ENCODE data around the gene ACTR10.

Gene ACTR10

GRCh38 chr14:58282925-58283593 lies 83.1 kb downstream of the ACTR10 start:
- H3K36me3 ChIP-seq (ENCODE audit: insufficient read depth, low read length): peaks cover 14% of the 10 kb centered on the region
- H3K4me1 ChIP-seq (ENCODE audit: insufficient read depth, low read length): no peaks in the 10 kb centered on the region
- no peaks in the 10 kb centered on the region for H3K9me3 ChIP-seq (ENCODE audit: control insufficient read depth, insufficient read depth, low read length)
- H3K9ac ChIP-seq (ENCODE audit: low read depth, low read length): no peak overlapping the region

GRCh38 chr14:58283730-58284129 lies 83.8 kb downstream of the ACTR10 start:
- Histone ChIP-seq H3K4me1 (ENCODE audit: insufficient read depth, low read length) (no peaks in the 10 kb centered on the region), H3K36me3 (ENCODE audit: insufficient read depth, low read length) (peaks cover 15% of the 10 kb centered on the region), H3K9ac (ENCODE audit: low read depth, low read length) (no peak overlapping the region), H3K9me3 (ENCODE audit: control insufficient read depth, insufficient read depth, low read length) (no peaks in the 10 kb centered on the region)

- H3K9me3 ChIP-seq (ENCODE audit: control insufficient read depth, insufficient read depth, low read length): no peaks in the 10 kb centered on the region
- no peak overlapping the region for H3K9ac ChIP-seq (ENCODE audit: low read depth, low read length)
- no peaks in the 10 kb centered on the region for H3K4me1 ChIP-seq (ENCODE audit: insufficient read depth, low read length)
- peaks cover 15% of the 10 kb centered on the region for H3K36me3 ChIP-seq (ENCODE audit: insufficient read depth, low read length)
Measured at GRCh38 chr14:58285132-58285531, 85.2 kb downstream of the ACTR10 start.
